Uterus (tissue), 4 donors: ENCODE results near the gene GNB2. TPM values are rescaled to one million over a fixed set of nuclear protein-coding genes. Genes with fewer than 3 reads are reported as not detected.

Experiments
- DNase-seq, 2 donors: peaks; one replicate each; pipeline ENCODE4 v3.0.0-alpha.2; 2019 to 2020
- H3K27ac ChIP-seq, 2 donors: fragments of 200-600 bp; sonication (generic); 1 replicate in 1 of 2; 2 replicates in 1 of 2; pipeline ENCODE4 v1.5.1; 2016 to 2018
- H3K27me3 ChIP-seq, 2 donors: fragments of 200-600 bp; sonication (generic); one replicate each; pipeline ENCODE4 v1.5.1; 2018 to 2019; ENCODE audit warnings: control low read depth in 1 of 2
- H3K36me3 ChIP-seq, 2 donors: fragments of 200-600 bp; sonication (generic); one replicate each; pipeline ENCODE4 v1.5.1; 2019; ENCODE audit warnings: control low read depth in 1 of 2
- H3K4me1 ChIP-seq, 2 donors: fragments of 200-600 bp; sonication (generic); one replicate each; pipeline ENCODE4 v1.5.1; 2018 to 2019; ENCODE audit warnings: control low read depth in 1 of 2
- H3K4me3 ChIP-seq, 2 donors: fragments of 200-600 bp; sonication (generic); 1 replicate in 1 of 2; 2 replicates in 1 of 2; pipeline ENCODE4 v1.5.1; 2018 to 2019; ENCODE audit warnings: mild to moderate bottlenecking in 1 of 2
- H3K9me3 ChIP-seq, 2 donors: fragments of 200-600 bp; sonication (generic); one replicate each; pipeline ENCODE4 v1.5.1; 2019; ENCODE audit warnings: control low read depth in 1 of 2
- POLR2A ChIP-seq, 2 donors: fragments of 450-650 bp; IDR thresholded peaks; one replicate each; pipeline ENCODE4 v1.6.1; 2016; ENCODE audit warnings: antibody characterized with exemption in 2 of 2, mild to moderate bottlenecking in 1 of 2, moderate library complexity in 1 of 2
- intact Hi-C: fragments of 100-400 bp; cut with DNase I; formaldehyde crosslinking; loops from one replicate; pipeline ENCODE4 v1.15.1; 2023; ENCODE audit warnings: low total_unique reads
- total RNA-seq, 4 donors: library from RNA; depleted of rRNA in 3 of 4; stranded (reverse); fragments of >200 nt in 3 of 4; gene quantifications; one replicate each; pipeline versions ENCODE4 v1.1.0 to v1.2.4, GENCODE V29; 2014 to 2023
- TF ChIP-seq, protein P1 (sequence below), 4 experiments: fragments of 200-600 bp in 2 of 4; fragments of 450-650 bp in 2 of 4; sonication (generic) in 2 of 4; IDR thresholded peaks; one replicate each; pipeline ENCODE4 v1.5.1; 2016 to 2019; ENCODE audit warnings: antibody characterized with exemption in 4 of 4, mild to moderate bottlenecking in 2 of 4, moderate library complexity in 1 of 4
- donor health status: DM: yes; HTN: yes; CAD: no.

GNB2 gene
- total RNA-seq, 4 donors from 2014 or later, result 72.0 to 245 (median 94.3) TPM

DNA sequence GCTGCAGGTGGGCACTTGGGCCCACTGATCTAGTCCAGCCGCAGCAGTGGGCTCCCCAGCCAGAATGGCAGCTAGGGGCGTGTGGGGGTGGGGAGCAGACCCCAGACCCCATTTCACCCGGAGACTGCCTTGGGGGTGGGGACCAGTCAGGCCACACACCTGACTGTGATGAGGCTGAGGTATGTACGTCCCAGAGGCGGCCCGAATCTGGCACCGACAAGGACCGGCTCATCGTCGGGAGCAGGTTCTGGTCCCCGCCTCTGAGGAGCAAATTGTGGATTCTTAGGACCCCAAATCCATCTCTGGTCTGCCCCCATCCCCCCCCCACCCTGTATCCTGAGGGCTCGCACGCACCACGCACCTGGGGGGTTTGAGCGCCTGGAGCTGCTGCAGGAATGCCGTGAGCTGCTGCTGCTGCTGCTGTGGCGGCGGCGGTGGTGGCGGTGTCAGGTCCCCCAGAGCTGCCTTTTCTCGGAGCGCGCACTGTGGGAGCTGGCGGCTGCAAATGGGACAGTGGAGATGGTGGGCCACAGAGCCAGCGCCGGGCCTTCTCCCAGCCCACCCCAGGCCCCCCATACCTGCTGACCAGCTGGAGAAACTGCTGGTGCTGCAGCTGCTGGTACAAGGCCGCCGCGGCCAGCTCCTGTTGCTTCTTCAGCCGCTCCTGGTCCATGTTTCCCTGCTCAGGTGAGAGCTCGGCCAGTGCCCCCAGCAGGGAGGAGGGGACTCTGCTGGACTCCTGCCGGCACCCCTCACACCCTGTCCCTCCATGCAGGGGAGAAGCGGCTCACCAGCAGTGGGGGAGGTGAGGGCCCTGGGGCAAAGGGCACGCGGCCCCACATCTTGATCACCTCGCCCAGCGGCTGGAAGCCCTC is 10.4 kb downstream of the GNB2 start:
- peaks cover 8 to 9% of the 10 kb centered on the region in 2 donors for H3K4me1 ChIP-seq
- DNase-seq, result peak in 1 of 2 donors; percentile 18
- no peak for TF ChIP-seq POLR2A (IDR thresholded peaks at IDR 0.05)
- TF ChIP-seq, protein P1, sequence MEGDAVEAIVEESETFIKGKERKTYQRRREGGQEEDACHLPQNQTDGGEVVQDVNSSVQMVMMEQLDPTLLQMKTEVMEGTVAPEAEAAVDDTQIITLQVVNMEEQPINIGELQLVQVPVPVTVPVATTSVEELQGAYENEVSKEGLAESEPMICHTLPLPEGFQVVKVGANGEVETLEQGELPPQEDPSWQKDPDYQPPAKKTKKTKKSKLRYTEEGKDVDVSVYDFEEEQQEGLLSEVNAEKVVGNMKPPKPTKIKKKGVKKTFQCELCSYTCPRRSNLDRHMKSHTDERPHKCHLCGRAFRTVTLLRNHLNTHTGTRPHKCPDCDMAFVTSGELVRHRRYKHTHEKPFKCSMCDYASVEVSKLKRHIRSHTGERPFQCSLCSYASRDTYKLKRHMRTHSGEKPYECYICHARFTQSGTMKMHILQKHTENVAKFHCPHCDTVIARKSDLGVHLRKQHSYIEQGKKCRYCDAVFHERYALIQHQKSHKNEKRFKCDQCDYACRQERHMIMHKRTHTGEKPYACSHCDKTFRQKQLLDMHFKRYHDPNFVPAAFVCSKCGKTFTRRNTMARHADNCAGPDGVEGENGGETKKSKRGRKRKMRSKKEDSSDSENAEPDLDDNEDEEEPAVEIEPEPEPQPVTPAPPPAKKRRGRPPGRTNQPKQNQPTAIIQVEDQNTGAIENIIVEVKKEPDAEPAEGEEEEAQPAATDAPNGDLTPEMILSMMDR (IDR thresholded peaks at IDR 0.05), result no peak
- H3K27me3 ChIP-seq, result no peaks in the 10 kb centered on the region
- H3K9me3 ChIP-seq, result no peaks in the 10 kb centered on the region
- no peak overlapping the region for H3K27ac ChIP-seq
- H3K36me3 ChIP-seq, result no peaks in the 10 kb centered on the region
- H3K4me3 ChIP-seq, result no peak overlapping the region
- intact Hi-C loops, result loop anchor here (10.0 kb wide), 2 partner anchors 119 to 219 kb away; partner anchors contain the start of gene SPACDR

DNA sequence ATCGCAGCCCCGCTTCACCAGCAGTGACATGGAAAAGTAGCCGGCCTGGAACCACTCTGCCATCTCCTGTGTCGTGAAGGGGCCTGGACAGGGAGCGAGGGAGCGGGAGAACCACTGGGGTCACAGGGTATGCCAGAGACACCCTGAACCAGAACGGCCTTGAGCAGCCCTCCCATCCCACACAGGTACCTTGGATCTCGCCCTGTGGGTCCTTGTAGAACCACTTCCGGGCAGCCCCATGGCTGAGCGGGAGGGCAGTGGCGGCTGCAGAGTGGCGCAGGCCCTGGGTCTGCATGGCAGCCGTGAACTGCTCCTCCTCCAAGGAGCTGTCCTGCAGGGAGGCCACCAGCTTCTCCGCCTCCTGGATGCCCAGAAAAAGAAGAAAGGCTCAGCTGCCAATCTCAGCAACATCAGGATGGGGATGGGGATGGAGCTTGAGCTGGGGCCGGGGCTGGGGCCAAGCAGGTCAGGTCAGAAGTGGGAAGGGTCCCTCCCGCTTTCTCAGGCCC is 11.0 kb downstream of the GNB2 start:
- no peak for TF ChIP-seq POLR2A (IDR thresholded peaks at IDR 0.05)
- TF ChIP-seq, protein P1 (IDR thresholded peaks at IDR 0.05), result no peak
- Histone ChIP-seq H3K4me1 (peaks cover 8 to 16% of the 10 kb centered on the region in 2 donors), H3K36me3 (no peaks in the 10 kb centered on the region), H3K9me3 (no peaks in the 10 kb centered on the region), H3K27ac (no peak overlapping the region), H3K4me3 (no peak overlapping the region), H3K27me3 (no peaks in the 10 kb centered on the region)
- no peak for DNase-seq
- intact Hi-C loops, result loop anchor here (10.0 kb wide), 2 partner anchors 120 to 220 kb away; partner anchors contain the start of gene SPACDR

DNA sequence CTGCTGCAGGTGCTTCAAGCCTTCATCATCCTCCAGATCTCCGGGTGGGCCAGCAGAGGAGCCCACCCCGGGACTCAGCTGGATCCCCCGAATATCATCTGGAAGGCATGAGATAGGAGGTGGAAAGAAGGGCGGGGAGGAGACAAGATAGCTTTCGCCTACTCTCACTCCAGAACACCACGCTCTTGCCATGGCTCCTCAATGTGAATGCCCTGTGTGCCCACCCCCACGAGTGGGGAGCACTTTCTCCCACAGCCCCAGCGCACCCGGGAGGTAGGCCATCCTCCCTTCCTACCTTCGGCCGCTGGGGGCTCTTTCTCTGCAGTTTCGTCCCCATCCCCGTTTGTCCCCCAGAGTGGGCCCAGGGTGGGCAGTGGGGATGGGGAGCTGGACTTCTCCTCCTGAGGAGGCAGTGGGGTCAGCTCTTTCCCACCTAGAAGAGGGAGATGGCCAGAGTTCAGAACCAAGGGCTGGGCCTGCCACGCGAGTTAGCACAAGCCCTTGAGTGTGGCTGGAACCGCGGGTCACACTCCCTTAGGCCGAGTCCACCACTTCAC is 11.6 kb downstream of the GNB2 start:
- intact Hi-C loops, result loop anchor here (10.0 kb wide), 2 partner anchors 120 to 220 kb away; partner anchors contain the start of gene SPACDR
- H3K27me3 ChIP-seq, result no peaks in the 10 kb centered on the region

DNA sequence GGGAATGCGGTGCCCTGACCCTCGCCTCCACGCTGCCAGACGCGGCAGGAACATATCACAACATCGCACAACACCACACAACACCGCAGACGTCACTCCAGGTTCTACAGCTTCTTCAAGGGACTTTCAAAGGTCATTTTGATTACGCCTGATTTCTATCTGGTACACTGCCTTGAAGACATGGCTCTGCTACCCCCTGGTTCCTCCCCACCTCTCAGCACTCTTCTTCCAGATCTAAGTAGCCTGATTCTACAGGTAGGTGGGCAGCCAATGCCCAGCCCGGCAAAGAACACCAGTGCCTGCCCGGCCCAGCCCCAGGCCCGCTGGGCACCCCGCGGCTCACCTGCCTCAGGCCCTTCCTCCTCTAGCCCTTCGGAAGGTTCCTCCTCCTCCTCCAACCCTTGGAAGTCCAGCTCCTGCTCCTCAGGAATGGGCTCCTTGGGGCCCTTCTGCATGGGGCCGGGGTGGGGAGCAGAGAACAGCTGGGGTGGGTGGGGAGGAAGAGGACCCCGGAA is 12.1 kb downstream of the GNB2 start:
- no peak for TF ChIP-seq POLR2A (IDR thresholded peaks at IDR 0.05)
- TF ChIP-seq, protein P1 (IDR thresholded peaks at IDR 0.05), result no peak
- Histone ChIP-seq H3K4me1 (peaks cover 8 to 22% of the 10 kb centered on the region in 2 donors), H3K27ac (peak overlapping the region in 1 of 2 donors; percentile 45), H3K4me3 (no peak overlapping the region), H3K9me3 (no peaks in the 10 kb centered on the region), H3K36me3 (no peaks in the 10 kb centered on the region), H3K27me3 (no peaks in the 10 kb centered on the region)
- DNase-seq, result no peak
- intact Hi-C loops, result loop anchor here (10.0 kb wide), 2 partner anchors 121 to 221 kb away; partner anchors contain the start of gene SPACDR

More for the DNA sequence above, 11.6 kb downstream of the GNB2 start:
- H3K9me3 ChIP-seq, result no peaks in the 10 kb centered on the region
- TF ChIP-seq POLR2A (IDR thresholded peaks at IDR 0.05), result no peak
- TF ChIP-seq, protein P1 (IDR thresholded peaks at IDR 0.05), result no peak
- no peak for DNase-seq
- H3K4me1 ChIP-seq, result peaks cover 8 to 19% of the 10 kb centered on the region in 2 donors
- H3K27ac ChIP-seq, result no peak overlapping the region
- H3K4me3 ChIP-seq, result no peak overlapping the region
- no peaks in the 10 kb centered on the region for H3K36me3 ChIP-seq
